K562 (cell line): ENCODE results near the gene ATP2A1. TPM values are rescaled to one million over a fixed set of nuclear protein-coding genes. Genes with fewer than 3 reads are reported as not detected.
A peak's percentile ranks its signal among the peaks of the same experiment; 100 is the strongest.

Source experiments
- ATF7 ChIP-seq: fragments of 450-650 bp; IDR thresholded peaks from 2 replicates; pipeline ENCODE4 v1.7.1; 2014; ENCODE audit warnings: mild to moderate bottlenecking, moderate library complexity
- CBX1 ChIP-seq: sonication (generic); IDR thresholded peaks from 2 replicates; pipeline ENCODE4 v1.6.1; 2016; ENCODE audit warnings: antibody characterized with exemption, low read depth, mild to moderate bottlenecking
- DLX4 ChIP-seq: fragments of 250-450 bp; sonication (Bioruptor Pico); IDR thresholded peaks from 2 replicates; pipeline ENCODE4 v1.6.1; 2021; ENCODE audit warnings: mild to moderate bottlenecking
- EP300 ChIP-seq: IDR thresholded peaks from 2 replicates; pipeline ENCODE4 v1.6.1; 2012; ENCODE audit warnings: low read length, improper control_type of control experiment
- HDGF ChIP-seq: fragments of 450-650 bp; IDR thresholded peaks from 2 replicates; pipeline ENCODE4 v1.6.1; 2016
- MAFF ChIP-seq: IDR thresholded peaks from 2 replicates; pipeline ENCODE4 v1.6.1; 2012; ENCODE audit warnings: low read length, improper control_type of control experiment
- PRDM10 ChIP-seq: fragments of 450-650 bp; IDR thresholded peaks from 2 replicates; pipeline ENCODE4 v1.6.1; 2018; ENCODE audit not compliant: partially characterized antibody
- RBM34 ChIP-seq: fragments of 200-400 bp; formaldehyde crosslinking; IDR thresholded peaks from 2 replicates; pipeline ENCODE4 v1.6.1; 2018; ENCODE audit warnings: low read length, borderline replicate concordance; ENCODE audit not compliant: insufficient read depth
- SRF ChIP-seq, 2 experiments: fragments of 250-450, 450-650 bp in 1 of 2; sonication (Bioruptor Pico) in 1 of 2; sonication (generic) in 1 of 2; formaldehyde crosslinking; IDR thresholded peaks; 2 replicates each; pipeline versions ENCODE4 v1.5.0 to v1.5.1; 2020 to 2022; ENCODE audit warnings: mild to moderate bottlenecking in 1 of 2, missing genetic modification reagents in 1 of 2
- THAP12 ChIP-seq: fragments of 250-450 bp; sonication (Bioruptor Pico); IDR thresholded peaks from 2 replicates; pipeline ENCODE4 v1.9.0; 2021; ENCODE audit warnings: mild to moderate bottlenecking, inconsistent platforms
- ZBTB49 ChIP-seq: sonication (generic); formaldehyde crosslinking; IDR thresholded peaks from 2 replicates; pipeline ENCODE4 v1.8.0; 2022; ENCODE audit warnings: missing genetic modification reagents, mild to moderate bottlenecking, borderline replicate concordance
- ZNF592 ChIP-seq: fragments of 450-650 bp; IDR thresholded peaks from 2 replicates; pipeline ENCODE4 v1.6.1; 2017; ENCODE audit warnings: antibody characterized with exemption, mild to moderate bottlenecking
- polyA plus RNA-seq, 8 experiments: library from polyadenylated mRNA; depleted of rRNA in 4 of 8; stranded (reverse) in 5 of 8; unstranded in 3 of 8; fragments of >200 nt; fragmentation: Nextera tagmentation in 2 of 8; fragmentation: Illumina TruSeq in 1 of 8; extraction: Ambion mirVana in 2 of 8; extraction: Trizol in 1 of 8; gene quantifications; 2 replicates each; pipeline versions ENCODE4 v1.2.1 to v1.2.3, GENCODE V29; 2011 to 2014; ENCODE audit warnings: inconsistent platforms in 1 of 8, missing spikeins in 1 of 8
- total RNA-seq, 7 experiments: library from RNA; depleted of rRNA in 6 of 7; stranded (reverse); fragments of >200 nt in 6 of 7; fragmentation: Illumina TruSeq in 2 of 7; extraction: Trizol in 2 of 7; gene quantifications; 2 replicates each; pipeline versions ENCODE4 v1.2.1 to v1.2.3, GENCODE V29; 2011 to 2021; ENCODE audit warnings: low replicate concordance in 1 of 7

Gene ATP2A1
- total and polyA plus RNA-seq, 9 of the 15 experiments (the other 6 are each of a cell fraction or from before 2014, with no cell fraction given): 0.25 to 2.6 (median 0.65) TPM

- TF ChIP-seq THAP12 (CRISPR knock-in tag) (peak; percentile 99), ATF7 (peak; percentile 96), PRDM10 (no peak), EP300 (peak; percentile 50), CBX1 (peak; percentile 68; the same call in 1 of the 2 replicates), HDGF (peak; percentile 54; the same call in 1 of the 2 replicates), DLX4 (no peak), ZBTB49 (no peak), SRF (CRISPR knock-in tag; IDR thresholded peaks at IDR 0.05) (peak in 1 of 2 experiments; percentile 66; a peak in 1 of 4 replicates), RBM34 (no peak), MAFF (no peak), ZNF592 (no peak)
Observed at GRCh38 chr16:28846080-28846932, 32.0 kb upstream of the ATP2A1 start, which contains the start of gene TUFM (continued).
